ENCODE results near the gene PTGIS. TPM values are rescaled to one million over a fixed set of nuclear protein-coding genes. Genes with fewer than 3 reads are reported as not detected.

The PTGIS gene
- total and polyA plus RNA-seq, 10 donors, result 0.15 to 1.6 (median 0.92) TPM

GRCh38 chr20:49570161-49570827 lies 2.4 kb upstream of the PTGIS start:
- WGBS, 5 donors, result 81 to 86% (median 82%) methylated on average over 7 of the region's 7 CpGs
- Histone ChIP-seq H3K4me1 (peaks cover 0 to 16% (median 6%) of the 10 kb centered on the region in 6 donors), H3K9me3 (no peaks in the 10 kb centered on the region), H3K27me3 (replicated peaks in 1 of 7) (peaks cover 0 to 69% (median 36%) of the 10 kb centered on the region in 7 donors), H3K4me3 (no peak overlapping the region), H3K27ac (no peak overlapping the region), H3K36me3 (no peaks in the 10 kb centered on the region)
- intact Hi-C loops (cut with DNase I; ENCODE audit: low total_unique reads), result no loop called here
- DNase-seq, result no peak
- no peak for TF ChIP-seq POLR2AphosphoS5 (IDR thresholded peaks at IDR 0.05)
- TF ChIP-seq CTCF (IDR thresholded peaks at IDR 0.05 in 8 of 11, conservative IDR thresholded peaks at IDR 0.05 in 3 of 11), result no peak
- no peak for TF ChIP-seq POLR2A (IDR thresholded peaks at IDR 0.05)

DNA sequence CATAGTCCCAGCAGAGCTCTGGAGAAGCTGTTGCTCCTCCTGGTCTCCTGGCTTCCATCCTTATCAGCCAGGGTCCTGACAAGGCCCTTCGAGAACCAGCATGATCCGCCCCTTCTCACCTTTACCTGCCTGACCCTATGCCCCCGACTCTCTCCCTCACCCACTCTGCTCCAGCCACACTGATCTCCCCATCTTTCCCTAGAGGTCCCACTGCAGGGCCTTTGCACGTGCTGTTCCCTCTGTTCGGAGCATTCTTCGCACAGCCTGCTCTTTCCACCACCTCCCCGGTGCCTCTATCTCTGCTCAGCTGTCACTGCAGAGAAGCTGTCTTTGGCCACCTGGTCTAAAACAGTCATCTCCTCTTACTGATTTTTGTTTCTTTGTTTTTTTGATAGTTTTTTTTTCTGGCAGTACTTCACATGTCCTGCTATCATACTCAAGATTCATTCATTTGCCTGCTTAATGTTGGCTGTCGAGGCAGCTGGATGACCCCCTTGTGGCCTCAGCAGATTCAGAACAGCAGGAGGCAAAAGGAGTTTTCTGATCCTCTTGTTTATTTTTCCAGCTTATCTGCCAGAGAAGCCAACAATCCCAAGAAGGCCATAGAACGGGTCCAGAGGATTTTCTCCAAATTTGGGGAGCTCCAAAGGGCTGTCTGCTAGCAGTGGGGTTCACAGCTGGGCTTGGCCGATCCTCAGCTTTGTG lies 1.6 kb upstream of the PTGIS start:
- Histone ChIP-seq H3K36me3 (no peaks in the 10 kb centered on the region), H3K4me3 (no peak overlapping the region), H3K4me1 (peaks cover 0 to 16% (median 6%) of the 10 kb centered on the region in 6 donors), H3K9me3 (no peaks in the 10 kb centered on the region), H3K27ac (no peak overlapping the region), H3K27me3 (replicated peaks in 1 of 7) (peaks cover 0 to 71% (median 36%) of the 10 kb centered on the region in 7 donors)
- DNase-seq, result no peak
- TF ChIP-seq POLR2AphosphoS5 (IDR thresholded peaks at IDR 0.05) (no peak), CTCF (IDR thresholded peaks at IDR 0.05 in 8 of 11, conservative IDR thresholded peaks at IDR 0.05 in 3 of 11) (no peak), POLR2A (IDR thresholded peaks at IDR 0.05) (no peak)
- intact Hi-C loops (cut with DNase I; ENCODE audit: low total_unique reads), result no loop called here
- WGBS, 5 donors, result 82 to 88% (median 87%) methylated on average over 10 of the region's 10 CpGs

DNA sequence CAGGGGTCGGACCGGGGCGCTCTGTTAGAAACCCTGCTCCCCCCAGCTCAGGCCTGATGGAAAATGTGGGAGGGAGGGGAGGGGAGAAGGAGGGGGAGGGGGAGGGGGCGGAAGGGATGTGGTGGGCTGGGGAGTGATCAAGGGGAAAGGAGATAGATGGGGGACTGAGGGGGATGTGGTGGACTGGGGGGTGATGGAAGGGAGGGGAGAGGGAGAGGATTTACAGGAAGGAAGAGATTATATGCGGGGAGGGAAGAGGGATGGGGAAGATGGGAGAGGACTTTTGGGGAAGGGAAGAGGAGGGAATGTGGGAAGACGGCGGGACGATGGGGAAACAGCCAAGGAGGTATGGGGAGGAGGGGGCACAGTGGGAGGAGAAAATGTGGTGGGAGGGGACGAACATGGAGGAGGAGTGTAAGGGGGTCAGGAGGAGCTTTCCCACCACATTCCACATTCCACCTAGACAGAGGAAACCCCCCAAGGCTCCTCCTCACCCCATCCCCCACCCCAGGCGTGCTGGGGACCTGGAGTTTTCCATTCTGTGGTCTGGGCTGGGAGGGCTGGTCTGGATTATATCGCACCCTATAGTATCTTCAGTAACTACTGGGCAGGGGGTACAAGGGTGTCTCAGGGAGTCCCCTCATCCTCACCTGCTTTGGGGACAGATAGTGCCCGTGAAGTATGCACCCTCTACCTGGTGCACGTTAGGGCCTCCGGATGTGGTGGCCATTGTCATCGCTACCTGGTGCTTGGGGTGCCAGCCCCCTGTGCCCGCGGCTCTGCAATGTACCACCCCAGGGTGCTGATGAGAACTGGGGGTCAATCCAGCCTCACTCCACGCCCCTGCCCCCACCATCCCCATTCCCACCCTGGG lies 578 bp upstream of the PTGIS start:
- DNase-seq, result no peak
- intact Hi-C loops (cut with DNase I; ENCODE audit: low total_unique reads), result no loop called here
- Histone ChIP-seq H3K36me3 (no peaks in the 10 kb centered on the region), H3K9me3 (no peaks in the 10 kb centered on the region), H3K4me3 (peak overlapping the region in 1 of 8 donors; percentile 50), H3K4me1 (peaks cover 0 to 16% (median 6%) of the 10 kb centered on the region in 6 donors), H3K27me3 (replicated peaks in 1 of 7) (peaks cover 0 to 73% (median 36%) of the 10 kb centered on the region in 7 donors), H3K27ac (no peak overlapping the region)
- WGBS, 5 donors, result 23 to 30% (median 25%) methylated on average over 8 to 18 of the region's 18 CpGs
- no peak for TF ChIP-seq POLR2A (IDR thresholded peaks at IDR 0.05)
- TF ChIP-seq POLR2AphosphoS5 (IDR thresholded peaks at IDR 0.05), result no peak
- TF ChIP-seq CTCF (IDR thresholded peaks at IDR 0.05 in 8 of 11, conservative IDR thresholded peaks at IDR 0.05 in 3 of 11), result no peak
